NCI-H2029 treated with DMSO at 0.1 percent for 48 hours (cell line): ENCODE results near the gene GYPC.
"Not testable (repeated sequence)": the region's sequence is repeated elsewhere in the genome, so short reads cannot be mapped to it uniquely, and the experiment has no call there.

Source experiments
- DNase-seq: peaks from one replicate; lab custom pipeline; 2025; lab: John Stamatoyannopoulos, UW

GYPC gene

DNA sequence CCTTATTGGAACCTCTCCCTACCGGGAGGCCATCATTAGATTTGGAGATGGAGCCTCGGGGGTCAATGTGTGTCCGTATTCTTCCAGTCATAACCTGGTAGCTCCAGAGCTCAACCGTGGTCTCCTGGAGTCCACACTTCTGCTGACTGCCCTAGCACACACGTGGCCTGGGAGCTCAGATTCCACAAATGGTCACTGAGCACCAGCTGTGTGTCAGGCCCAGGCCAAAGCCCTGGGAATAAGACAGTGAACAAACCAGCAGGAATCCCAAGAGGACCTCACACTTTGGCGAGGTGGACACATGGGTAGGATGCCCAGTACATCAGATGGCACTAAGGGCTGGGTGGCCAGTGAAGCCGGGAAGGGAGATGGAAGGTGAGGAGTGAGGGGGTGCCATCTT is 15.5 kb downstream of the GYPC start:
- DNase-seq = no peak

DNA sequence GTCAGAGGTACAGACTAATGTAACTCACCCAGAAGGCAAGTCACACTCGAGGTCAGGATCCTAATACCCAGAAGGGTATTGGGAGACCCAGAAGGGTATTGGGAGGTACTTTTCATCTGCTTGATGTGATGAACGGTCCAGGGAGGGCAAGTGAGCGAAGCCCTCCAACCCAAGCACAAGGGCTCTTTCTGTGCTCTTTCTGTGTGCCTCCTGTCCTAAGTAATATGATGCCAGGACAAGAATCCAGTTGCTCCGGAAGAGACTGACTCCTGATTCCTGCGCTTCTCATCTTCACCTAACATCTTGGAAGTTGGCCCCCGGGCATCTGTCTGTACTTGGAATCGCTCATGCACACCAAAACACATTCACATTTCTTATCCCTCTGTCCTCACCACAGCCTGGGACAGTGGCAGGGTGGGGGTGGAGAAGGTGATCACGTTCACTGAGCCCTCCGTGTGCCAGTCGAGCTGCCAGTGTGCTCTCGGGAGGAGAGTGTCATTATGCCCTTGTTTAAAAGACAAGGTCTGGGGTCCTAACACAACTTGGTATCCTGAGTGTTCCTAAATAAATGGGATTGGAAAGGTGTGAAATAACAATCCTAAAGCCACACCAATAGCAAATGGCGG is 17.1 kb downstream of the GYPC start:
- DNase-seq = no peak

DNA sequence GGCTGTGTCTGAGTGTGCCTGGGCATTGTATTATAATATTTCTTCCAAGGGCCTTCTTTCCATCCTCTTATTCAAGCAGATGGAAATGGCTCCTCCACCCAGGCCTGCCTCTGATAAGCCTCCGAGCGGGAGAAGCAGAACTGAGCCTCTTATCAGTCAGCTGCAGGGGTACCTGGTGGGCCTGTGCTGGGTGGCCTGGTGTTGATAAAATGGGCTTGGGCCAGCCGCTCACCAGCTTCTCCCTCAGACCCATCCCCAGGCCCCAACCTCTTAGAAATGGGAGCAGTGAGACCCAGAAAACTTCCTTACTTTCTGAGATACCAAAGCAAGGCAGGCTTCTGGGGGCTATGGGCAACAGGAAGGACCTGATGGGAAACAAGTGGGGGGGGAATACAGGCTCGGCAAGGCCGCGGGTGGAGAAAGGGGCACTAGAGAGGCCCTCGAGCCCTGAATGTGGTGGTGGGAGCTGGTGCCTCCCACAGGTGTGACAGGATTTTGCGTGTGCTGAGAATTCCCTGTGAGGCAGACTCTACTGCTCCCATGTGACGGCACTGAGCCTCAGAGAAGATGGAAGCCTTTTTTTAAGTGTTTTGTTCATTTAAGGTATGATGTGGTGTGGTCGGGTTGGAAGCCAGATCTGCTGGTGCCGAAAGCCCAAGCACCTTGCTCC is 18.3 kb downstream of the GYPC start:
- no peak for DNase-seq

GRCh38 chr2:126675637-126676036 is 19.7 kb downstream of the GYPC start:
- no peak for DNase-seq

DNA sequence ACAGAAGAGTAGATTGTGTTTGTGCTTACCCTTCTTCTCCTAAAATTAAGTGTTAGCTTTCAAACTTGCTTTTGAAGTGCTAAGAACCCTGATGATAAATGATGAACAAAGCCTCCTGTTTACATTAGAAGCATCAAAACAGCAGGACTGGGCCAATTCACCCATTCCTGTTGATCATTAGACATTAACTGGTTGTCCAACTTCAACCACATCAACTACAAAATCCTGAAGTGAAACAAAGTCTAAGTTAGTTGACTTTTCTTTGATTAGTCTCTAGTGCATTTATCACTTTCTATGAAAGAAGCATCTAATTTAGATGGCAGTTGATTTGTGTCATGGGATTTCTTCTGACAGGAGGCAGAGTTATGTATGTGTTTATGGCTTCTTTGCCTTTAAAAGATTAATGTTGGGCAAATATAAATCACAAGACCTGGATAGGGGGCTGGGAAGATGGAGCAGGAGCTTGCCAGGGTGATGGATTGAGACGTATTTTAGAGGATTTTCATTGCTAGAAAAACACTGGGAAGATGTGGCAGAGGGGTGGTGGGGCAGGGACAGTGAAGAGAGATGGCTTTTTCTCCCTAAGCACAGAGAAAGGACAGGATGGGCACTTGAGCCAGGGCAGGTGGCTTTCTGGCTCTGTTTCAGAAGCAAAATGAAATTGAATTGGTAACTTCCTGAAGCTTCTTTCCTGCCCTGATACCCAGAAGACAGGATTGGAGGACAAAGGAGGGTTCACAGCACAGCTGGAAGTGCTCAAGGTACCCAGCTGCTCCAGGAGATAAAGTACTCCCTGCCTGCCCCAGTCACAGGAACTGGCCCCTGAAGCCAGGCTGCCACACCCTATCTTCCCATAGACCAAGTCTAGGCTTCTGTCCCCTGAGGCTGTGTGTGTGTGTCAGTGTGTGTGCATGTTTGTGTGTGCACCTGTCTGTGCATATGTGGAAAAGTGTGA is 20.5 kb downstream of the GYPC start:
- no peak for DNase-seq

DNA sequence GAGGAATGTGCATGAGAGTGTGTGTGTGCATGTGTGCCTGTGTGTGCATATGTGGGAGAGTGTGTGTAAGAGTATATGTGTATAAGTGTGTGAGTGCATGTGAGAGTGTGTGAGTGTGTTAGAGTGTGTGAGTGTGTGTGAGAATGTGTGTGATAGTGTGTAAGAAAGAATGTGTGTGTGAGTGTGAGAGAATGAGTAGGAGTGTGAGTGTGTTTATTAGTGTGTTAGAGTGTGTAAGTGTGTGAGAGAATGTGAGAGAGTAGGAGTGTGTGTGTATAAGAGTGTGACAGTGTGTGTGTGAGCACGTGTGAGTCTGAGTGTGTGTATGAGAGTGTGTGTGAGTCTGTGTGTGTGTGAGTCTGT is 21.2 kb downstream of the GYPC start:
- DNase-seq = no peak

- DNase-seq = no peak
Observed at GRCh38 chr2:126678269-126679065, 22.5 kb downstream of the GYPC start.

- no peak for DNase-seq
Observed at GRCh38 chr2:126679094-126679713, 23.2 kb downstream of the GYPC start.

DNA sequence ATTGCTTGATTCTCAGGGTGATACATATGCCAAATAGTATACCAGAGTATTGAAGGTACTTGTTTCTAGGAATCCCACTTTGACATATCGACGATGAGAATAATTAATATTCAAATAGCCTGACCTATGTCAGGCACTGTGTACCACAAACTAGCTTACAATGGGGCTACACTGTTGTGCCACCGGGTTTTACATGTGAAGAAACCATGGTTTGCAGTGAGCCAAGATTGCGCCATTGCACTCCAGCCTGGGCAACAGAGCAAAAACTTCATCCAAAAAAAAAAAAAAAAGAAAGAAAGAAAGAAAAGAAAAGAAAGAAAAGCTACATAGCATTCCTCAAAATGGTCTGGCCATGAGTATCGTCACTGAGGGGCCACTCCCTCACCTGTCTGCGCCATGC is 25.5 kb downstream of the GYPC start:
- DNase-seq = no peak

DNA sequence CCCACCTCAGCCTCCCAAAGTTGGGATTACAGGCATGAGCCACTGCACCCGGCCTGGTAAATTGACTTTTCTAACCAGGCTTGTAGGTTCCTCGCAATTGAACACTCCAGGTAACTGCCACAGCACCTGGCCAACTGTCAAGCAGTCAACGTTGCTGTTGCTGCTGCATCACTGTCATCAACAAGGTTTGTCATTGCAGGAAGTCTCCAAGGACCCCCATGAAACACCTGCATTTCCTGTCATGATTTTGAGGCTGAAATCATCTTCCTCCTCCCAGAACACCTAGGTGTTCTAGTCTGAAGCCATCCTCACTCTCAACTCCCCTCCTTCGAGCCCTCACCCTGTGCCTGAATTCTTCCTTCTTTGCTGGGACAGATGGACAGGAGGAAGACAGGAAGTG is 29.7 kb downstream of the GYPC start:
- DNase-seq = no peak

- DNase-seq = no peak
Observed at GRCh38 chr2:126686286-126686685, 30.3 kb downstream of the GYPC start.

DNA sequence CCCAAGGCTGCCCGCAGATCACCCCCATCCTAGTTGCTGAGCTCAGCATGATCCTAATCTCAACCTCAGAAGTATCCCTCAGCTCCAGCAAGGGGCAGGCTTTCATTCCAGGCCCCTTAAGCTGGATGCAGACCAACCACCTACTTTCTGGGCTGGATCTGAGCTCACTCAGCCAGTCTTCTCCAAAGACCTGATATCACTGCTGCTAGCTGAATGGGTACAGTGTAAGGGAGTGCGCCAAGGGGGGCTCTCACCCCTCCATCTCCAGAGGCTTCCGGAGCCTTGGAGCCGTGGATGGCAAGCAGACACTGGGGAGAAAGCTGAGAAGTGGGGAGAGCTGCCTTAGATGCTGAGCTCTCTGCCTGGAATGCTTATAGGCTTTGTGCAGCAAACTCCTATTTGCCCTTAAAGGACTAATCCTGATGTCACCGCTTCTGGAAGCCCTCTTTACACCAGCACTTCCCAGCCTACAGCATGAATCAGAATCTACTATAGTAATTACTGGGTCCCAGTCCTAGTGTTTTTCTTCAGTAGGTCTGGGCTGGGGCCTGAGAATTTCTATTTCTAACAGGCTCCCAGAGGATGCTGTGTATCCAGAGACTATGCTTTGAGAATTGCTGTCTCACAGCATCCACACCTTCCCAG is 31.0 kb downstream of the GYPC start:
- no peak for DNase-seq

GRCh38 chr2:126687503-126687902 is 31.5 kb downstream of the GYPC start:
- no peak for DNase-seq

GRCh38 chr2:126688594-126688993 is 32.6 kb downstream of the GYPC start:
- not testable (repeated sequence) for DNase-seq

GRCh38 chr2:126692241-126692640 is 36.3 kb downstream of the GYPC start:
- not testable (repeated sequence) for DNase-seq

- DNase-seq = not testable (repeated sequence)
Observed at GRCh38 chr2:126692934-126693592, 37.1 kb downstream of the GYPC start.

GRCh38 chr2:126696644-126697520 is 40.9 kb downstream of the GYPC start:
- no peak for DNase-seq

DNA sequence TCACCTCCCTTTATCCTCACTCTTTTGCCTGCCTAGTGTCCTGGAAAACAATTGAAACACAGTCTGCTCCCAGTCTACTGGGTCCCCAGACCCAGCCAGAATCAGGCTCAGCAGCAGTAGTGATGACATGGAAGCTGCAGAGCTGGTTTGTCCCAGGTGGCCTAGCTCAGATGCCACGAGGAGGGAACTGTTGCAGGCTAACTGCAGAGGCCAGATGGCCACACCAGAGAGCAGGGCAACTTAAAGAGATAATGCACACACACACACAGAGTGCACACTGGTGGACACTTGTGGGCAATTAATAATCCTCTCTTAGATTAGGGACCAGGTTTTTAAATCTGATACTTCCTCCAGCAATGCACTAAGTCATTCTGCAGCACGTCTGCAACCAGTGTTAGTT is 42.4 kb downstream of the GYPC start:
- DNase-seq = no peak

- no peak for DNase-seq
Observed at GRCh38 chr2:126699018-126699417, 43.1 kb downstream of the GYPC start.
